Measurements from ENCODE around the gene USP17L25.
"Not testable (repeated sequence)": the region's sequence is repeated elsewhere in the genome, so short reads cannot be mapped to it uniquely, and the experiment has no call there.

The USP17L25 gene

GRCh38 chr4:9329611-9330010 is at the start of gene USP17L25:
USP17L25 (plus strand) TSS chr4:9329911; CDS start chr4:9329911, 0 bp downstream.
- DNase-seq (ENCODE audit: low read depth), result not testable (repeated sequence)

GRCh38 chr4:9324191-9324590 is 5.5 kb upstream of the USP17L25 start:
- not testable (repeated sequence) for DNase-seq (ENCODE audit: low read depth)

GRCh38 chr4:9324865-9325264 is 4.8 kb upstream of the USP17L25 start, which contains the start of gene USP17L24:
USP17L24 (plus strand) TSS chr4:9325165; CDS start chr4:9325165, 0 bp downstream.
- DNase-seq (ENCODE audit: low read depth), result not testable (repeated sequence)

- DNase-seq (ENCODE audit: low read depth), result not testable (repeated sequence)
Measured at GRCh38 chr4:9334358-9334757, 4.6 kb downstream of the USP17L25 start, which contains the start of gene USP17L26. USP17L26 (plus strand) TSS chr4:9334658; CDS start chr4:9334658, 0 bp downstream.

- not testable (repeated sequence) for DNase-seq (ENCODE audit: low read depth)
Measured at GRCh38 chr4:9339103-9339502, 9.4 kb downstream of the USP17L25 start, which contains the start of gene USP17L5. USP17L5 (plus strand) TSS chr4:9339403; CDS start chr4:9339403, 0 bp downstream.

- DNase-seq (ENCODE audit: low read depth), result not testable (repeated sequence)
Measured at GRCh38 chr4:9343848-9344247, 14.1 kb downstream of the USP17L25 start, which contains the start of gene USP17L27. USP17L27 (plus strand) TSS chr4:9344148; CDS start chr4:9344148, 0 bp downstream.

GRCh38 chr4:9348593-9348992 is 18.9 kb downstream of the USP17L25 start, which contains the start of gene USP17L28:
USP17L28 (plus strand) TSS chr4:9348893; CDS start chr4:9348893, 0 bp downstream.
- DNase-seq (ENCODE audit: low read depth), result not testable (repeated sequence)

GRCh38 chr4:9350866-9351265 is 21.2 kb downstream of the USP17L25 start:
- DNase-seq (ENCODE audit: low read depth), result not testable (repeated sequence)

GRCh38 chr4:9353338-9353737 is 23.6 kb downstream of the USP17L25 start, which contains the start of gene USP17L29:
USP17L29 (plus strand) TSS chr4:9353638; CDS start chr4:9353638, 0 bp downstream.
- DNase-seq (ENCODE audit: low read depth), result not testable (repeated sequence)

- not testable (repeated sequence) for DNase-seq (ENCODE audit: low read depth)
Measured at GRCh38 chr4:9362829-9363228, 33.1 kb downstream of the USP17L25 start, which contains the start of gene USP17L30. USP17L30 (plus strand) TSS chr4:9363129; CDS start chr4:9363129, 0 bp downstream.

GRCh38 chr4:9379881-9380280 is 50.2 kb downstream of the USP17L25 start:
- not testable (repeated sequence) for DNase-seq (ENCODE audit: low read depth)
